ENCODE data around the gene CIBAR2. TPM values are rescaled to one million over a fixed set of nuclear protein-coding genes. Genes with fewer than 3 reads are reported as not detected.
A peak's percentile ranks its signal among the peaks of the same experiment; 100 is the strongest.

Gene CIBAR2
- total and polyA plus RNA-seq, 2 experiments from 2014 or later = not detected

GRCh38 chr16:85081765-85082164 lies 30.5 kb downstream of the CIBAR2 start:
- no peak overlapping the region for H3K27ac ChIP-seq (ENCODE audit: low read depth)
- no peak overlapping the region for H3K27ac Mint-ChIP-seq
- H3K27me3 Mint-ChIP-seq (ENCODE audit: insufficient read depth, low read depth, poor library complexity) = peaks cover 40% of the 10 kb centered on the region
- peak overlapping the region; percentile 67 for H3K4me2 ChIP-seq
- peak overlapping the region; percentile 31; the same call in 1 of the 2 replicates for H3K4me3 ChIP-seq
- H3K4me3 Mint-ChIP-seq = no peak overlapping the region
- H3K9me3 Mint-ChIP-seq = no peaks in the 10 kb centered on the region
- no peak overlapping the region for H2AFZ ChIP-seq
- peaks cover 41% of the 10 kb centered on the region for H3K27me3 ChIP-seq (ENCODE audit: insufficient read depth)
- H3K4me1 ChIP-seq (ENCODE audit: insufficient read depth) = peaks cover 31% of the 10 kb centered on the region
- H3K36me3 Mint-ChIP-seq (ENCODE audit: low read depth) = no peaks in the 10 kb centered on the region
- no peaks in the 10 kb centered on the region for H3K9me2 ChIP-seq (ENCODE audit: insufficient read depth)
- no peak for ATAC-seq
- no peaks in the 10 kb centered on the region; the same call in 1 of the 2 replicates for H4K20me1 ChIP-seq (replicated peaks; ENCODE audit: insufficient read depth)
- no peaks in the 10 kb centered on the region for H3K79me2 ChIP-seq (replicated peaks; ENCODE audit: insufficient read depth)
- peaks cover 11% of the 10 kb centered on the region for H3F3A ChIP-seq (replicated peaks; ENCODE audit: low read depth)
- no peaks in the 10 kb centered on the region for H3K36me3 ChIP-seq (ENCODE audit: insufficient read depth)
- no peak for TF ChIP-seq POLR2AphosphoS5 (IDR thresholded peaks at IDR 0.05; ENCODE audit: low read depth)
- TF ChIP-seq JUNB (IDR thresholded peaks at IDR 0.05; ENCODE audit: unreplicated experiment) = no peak
- peaks cover 41% of the 10 kb centered on the region for H3K4me1 Mint-ChIP-seq
- no peak for DNase-seq (ENCODE audit: low spot score)

DNA sequence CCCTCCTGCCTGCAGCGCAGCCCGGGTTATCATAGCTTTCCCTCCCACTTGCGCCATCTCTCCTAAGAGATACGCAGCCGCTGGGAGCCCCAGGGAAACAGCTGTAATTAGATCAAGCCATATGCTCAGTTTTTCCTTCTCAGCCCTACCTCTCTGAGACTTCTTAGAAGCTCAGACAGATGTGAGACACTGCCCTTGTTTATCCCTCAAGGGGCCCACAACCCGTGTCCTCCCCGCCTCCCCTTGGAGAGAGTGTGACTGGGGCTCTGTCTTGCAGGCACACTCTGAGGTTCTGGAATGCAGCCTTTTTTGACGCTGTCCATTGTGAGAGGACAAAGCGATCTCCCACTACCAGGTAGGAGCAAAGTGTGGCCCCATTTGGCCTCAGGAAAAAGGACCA lies 31.2 kb downstream of the CIBAR2 start:
- H3K4me2 ChIP-seq = peak overlapping the region; percentile 67; the same call in 1 of the 2 replicates

More for the DNA sequence above, 31.2 kb downstream of the CIBAR2 start:
- ATAC-seq (peak; percentile 8), DNase-seq (ENCODE audit: low spot score) (peak; percentile 45)
- no peaks in the 10 kb centered on the region for H3K79me2 ChIP-seq (replicated peaks; ENCODE audit: insufficient read depth)
- no peaks in the 10 kb centered on the region; the same call in 1 of the 2 replicates for H4K20me1 ChIP-seq (replicated peaks; ENCODE audit: insufficient read depth)
- no peak overlapping the region for H3K27ac ChIP-seq (ENCODE audit: low read depth)
- no peak overlapping the region for H3K27ac Mint-ChIP-seq
- H3K4me1 Mint-ChIP-seq = peaks cover 41% of the 10 kb centered on the region
- peaks cover 41% of the 10 kb centered on the region for H3K27me3 ChIP-seq (ENCODE audit: insufficient read depth)
- TF ChIP-seq ETS1 (IDR thresholded peaks at IDR 0.05) = no peak
- no peak for TF ChIP-seq EZH2 (IDR thresholded peaks at IDR 0.05; ENCODE audit: low read depth, unreplicated experiment)
- TF ChIP-seq, protein P1, sequence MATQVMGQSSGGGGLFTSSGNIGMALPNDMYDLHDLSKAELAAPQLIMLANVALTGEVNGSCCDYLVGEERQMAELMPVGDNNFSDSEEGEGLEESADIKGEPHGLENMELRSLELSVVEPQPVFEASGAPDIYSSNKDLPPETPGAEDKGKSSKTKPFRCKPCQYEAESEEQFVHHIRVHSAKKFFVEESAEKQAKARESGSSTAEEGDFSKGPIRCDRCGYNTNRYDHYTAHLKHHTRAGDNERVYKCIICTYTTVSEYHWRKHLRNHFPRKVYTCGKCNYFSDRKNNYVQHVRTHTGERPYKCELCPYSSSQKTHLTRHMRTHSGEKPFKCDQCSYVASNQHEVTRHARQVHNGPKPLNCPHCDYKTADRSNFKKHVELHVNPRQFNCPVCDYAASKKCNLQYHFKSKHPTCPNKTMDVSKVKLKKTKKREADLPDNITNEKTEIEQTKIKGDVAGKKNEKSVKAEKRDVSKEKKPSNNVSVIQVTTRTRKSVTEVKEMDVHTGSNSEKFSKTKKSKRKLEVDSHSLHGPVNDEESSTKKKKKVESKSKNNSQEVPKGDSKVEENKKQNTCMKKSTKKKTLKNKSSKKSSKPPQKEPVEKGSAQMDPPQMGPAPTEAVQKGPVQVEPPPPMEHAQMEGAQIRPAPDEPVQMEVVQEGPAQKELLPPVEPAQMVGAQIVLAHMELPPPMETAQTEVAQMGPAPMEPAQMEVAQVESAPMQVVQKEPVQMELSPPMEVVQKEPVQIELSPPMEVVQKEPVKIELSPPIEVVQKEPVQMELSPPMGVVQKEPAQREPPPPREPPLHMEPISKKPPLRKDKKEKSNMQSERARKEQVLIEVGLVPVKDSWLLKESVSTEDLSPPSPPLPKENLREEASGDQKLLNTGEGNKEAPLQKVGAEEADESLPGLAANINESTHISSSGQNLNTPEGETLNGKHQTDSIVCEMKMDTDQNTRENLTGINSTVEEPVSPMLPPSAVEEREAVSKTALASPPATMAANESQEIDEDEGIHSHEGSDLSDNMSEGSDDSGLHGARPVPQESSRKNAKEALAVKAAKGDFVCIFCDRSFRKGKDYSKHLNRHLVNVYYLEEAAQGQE (IDR thresholded peaks at IDR 0.05; ENCODE audit: unreplicated experiment) = peak; percentile 15
- peaks cover 46% of the 10 kb centered on the region for H3K27me3 Mint-ChIP-seq (ENCODE audit: insufficient read depth, low read depth, poor library complexity)
- no peak overlapping the region for H2AFZ ChIP-seq
- peak overlapping the region; percentile 42; the same call in 1 of the 3 replicates for H3K4me3 Mint-ChIP-seq
- H3K36me3 ChIP-seq (ENCODE audit: insufficient read depth) = no peaks in the 10 kb centered on the region
- no peak overlapping the region for H3K4me3 ChIP-seq
- peaks cover 31% of the 10 kb centered on the region for H3K4me1 ChIP-seq (ENCODE audit: insufficient read depth)
- H3K9me2 ChIP-seq (ENCODE audit: insufficient read depth) = no peaks in the 10 kb centered on the region
- no peaks in the 10 kb centered on the region for H3K9me3 Mint-ChIP-seq
- peaks cover 11% of the 10 kb centered on the region for H3F3A ChIP-seq (replicated peaks; ENCODE audit: low read depth)
- peaks cover 2% of the 10 kb centered on the region; the same call in 1 of the 3 replicates for H3K36me3 Mint-ChIP-seq (ENCODE audit: low read depth)
